Measurements from ENCODE around the gene RAI14. TPM values are rescaled to one million over a fixed set of nuclear protein-coding genes. Genes with fewer than 3 reads are reported as not detected.

RAI14 gene
- total RNA-seq, 4 donors from 2014 or later = 16.4 to 32.2 (median 18.8) TPM

DNA sequence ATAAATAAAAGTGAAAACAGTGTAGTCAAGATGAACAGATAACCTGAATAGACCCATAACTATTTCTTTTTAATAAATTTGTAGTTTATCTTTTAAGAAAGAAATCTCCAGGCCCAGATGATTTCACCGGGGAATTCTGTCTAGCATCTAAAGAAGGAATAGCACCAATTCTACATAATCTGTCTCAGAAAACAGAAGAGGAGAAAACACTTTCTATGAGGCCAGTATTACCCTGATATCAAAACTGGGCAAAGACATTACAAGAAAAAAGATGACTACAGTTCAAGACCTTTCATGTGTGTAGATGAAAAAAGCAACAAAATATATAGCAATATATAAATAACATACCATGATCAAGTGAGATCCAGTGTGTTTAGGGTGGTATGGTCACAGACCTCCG, 214.3 kb downstream of the RAI14 start:
- no peak for ATAC-seq (ENCODE audit: low FRiP score)
- TF ChIP-seq, protein P1, sequence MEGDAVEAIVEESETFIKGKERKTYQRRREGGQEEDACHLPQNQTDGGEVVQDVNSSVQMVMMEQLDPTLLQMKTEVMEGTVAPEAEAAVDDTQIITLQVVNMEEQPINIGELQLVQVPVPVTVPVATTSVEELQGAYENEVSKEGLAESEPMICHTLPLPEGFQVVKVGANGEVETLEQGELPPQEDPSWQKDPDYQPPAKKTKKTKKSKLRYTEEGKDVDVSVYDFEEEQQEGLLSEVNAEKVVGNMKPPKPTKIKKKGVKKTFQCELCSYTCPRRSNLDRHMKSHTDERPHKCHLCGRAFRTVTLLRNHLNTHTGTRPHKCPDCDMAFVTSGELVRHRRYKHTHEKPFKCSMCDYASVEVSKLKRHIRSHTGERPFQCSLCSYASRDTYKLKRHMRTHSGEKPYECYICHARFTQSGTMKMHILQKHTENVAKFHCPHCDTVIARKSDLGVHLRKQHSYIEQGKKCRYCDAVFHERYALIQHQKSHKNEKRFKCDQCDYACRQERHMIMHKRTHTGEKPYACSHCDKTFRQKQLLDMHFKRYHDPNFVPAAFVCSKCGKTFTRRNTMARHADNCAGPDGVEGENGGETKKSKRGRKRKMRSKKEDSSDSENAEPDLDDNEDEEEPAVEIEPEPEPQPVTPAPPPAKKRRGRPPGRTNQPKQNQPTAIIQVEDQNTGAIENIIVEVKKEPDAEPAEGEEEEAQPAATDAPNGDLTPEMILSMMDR (IDR thresholded peaks at IDR 0.05) = no peak
- no peak for DNase-seq (ENCODE audit: low spot score)

DNA sequence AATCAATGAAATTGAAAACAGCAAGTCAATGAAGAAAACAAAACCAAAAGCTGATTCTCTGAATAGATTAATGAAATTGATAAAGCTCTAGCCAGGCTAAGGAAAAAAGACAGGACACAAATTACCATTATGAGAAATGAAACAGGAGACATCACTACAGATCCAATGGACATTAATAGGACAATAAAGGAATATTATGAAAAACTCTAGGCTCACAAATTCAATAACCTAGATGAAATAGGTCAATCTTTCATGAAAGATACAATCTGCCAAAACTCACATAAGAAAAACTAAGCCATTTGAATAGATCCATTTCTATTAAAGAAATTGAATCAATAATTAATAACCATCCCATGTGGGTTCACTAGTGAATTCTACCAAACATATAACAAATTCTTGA, 220.1 kb downstream of the RAI14 start:
- TF ChIP-seq, protein P1 (IDR thresholded peaks at IDR 0.05) = no peak
- DNase-seq (ENCODE audit: low spot score) (no peak), ATAC-seq (ENCODE audit: low FRiP score) (no peak)

DNA sequence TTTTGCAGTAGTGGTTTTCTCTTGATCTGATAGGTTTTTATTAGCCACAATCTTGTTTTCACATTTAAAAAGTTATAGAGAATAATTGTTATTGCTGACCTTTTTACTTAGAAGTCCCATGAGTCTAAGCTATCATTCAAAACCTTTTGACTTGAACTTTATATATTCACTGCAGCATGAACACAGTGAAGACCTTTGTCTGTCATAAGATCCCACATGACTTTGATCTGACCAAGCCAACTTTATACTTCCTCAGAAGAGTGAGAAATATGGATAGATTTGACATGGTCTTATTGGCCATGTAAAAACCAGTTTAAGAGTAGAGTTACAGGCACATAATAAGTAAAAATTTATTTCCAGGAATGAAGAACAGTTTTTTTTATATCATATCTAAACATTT, 225.1 kb downstream of the RAI14 start:
- no peak for ATAC-seq (ENCODE audit: low FRiP score)
- DNase-seq (ENCODE audit: low spot score) = no peak
- TF ChIP-seq, protein P1 (IDR thresholded peaks at IDR 0.05) = no peak

Other genes with a start within 250 kb of the RAI14 start
- not detected for gene TTC23L, start 182.8 kb downstream of the RAI14 start, total RNA-seq

Data from omental fat pad (tissue), 4 donors.